ENCODE measurements around the gene COQ3.

The COQ3 gene

GRCh38 chr6:99415446-99415845 lies 21.5 kb upstream of the COQ3 start:
- H3K9me2 ChIP-seq (replicated peaks; ENCODE audit: control insufficient read depth, low read length), result no peaks in the 10 kb centered on the region
- no peaks in the 10 kb centered on the region for H3K9me3 ChIP-seq (ENCODE audit: control insufficient read depth, insufficient read depth, low read length)
- TF ChIP-seq, protein P1, sequence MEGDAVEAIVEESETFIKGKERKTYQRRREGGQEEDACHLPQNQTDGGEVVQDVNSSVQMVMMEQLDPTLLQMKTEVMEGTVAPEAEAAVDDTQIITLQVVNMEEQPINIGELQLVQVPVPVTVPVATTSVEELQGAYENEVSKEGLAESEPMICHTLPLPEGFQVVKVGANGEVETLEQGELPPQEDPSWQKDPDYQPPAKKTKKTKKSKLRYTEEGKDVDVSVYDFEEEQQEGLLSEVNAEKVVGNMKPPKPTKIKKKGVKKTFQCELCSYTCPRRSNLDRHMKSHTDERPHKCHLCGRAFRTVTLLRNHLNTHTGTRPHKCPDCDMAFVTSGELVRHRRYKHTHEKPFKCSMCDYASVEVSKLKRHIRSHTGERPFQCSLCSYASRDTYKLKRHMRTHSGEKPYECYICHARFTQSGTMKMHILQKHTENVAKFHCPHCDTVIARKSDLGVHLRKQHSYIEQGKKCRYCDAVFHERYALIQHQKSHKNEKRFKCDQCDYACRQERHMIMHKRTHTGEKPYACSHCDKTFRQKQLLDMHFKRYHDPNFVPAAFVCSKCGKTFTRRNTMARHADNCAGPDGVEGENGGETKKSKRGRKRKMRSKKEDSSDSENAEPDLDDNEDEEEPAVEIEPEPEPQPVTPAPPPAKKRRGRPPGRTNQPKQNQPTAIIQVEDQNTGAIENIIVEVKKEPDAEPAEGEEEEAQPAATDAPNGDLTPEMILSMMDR (IDR thresholded peaks at IDR 0.05; ENCODE audit: low read depth, low read length, poor library complexity, severe bottlenecking), result no peak
- TF ChIP-seq EZH2phosphoT487 (IDR thresholded peaks at IDR 0.05; ENCODE audit: borderline replicate concordance, low read length), result no peak
- peaks cover 12% of the 10 kb centered on the region; the same call in 1 of the 2 replicates for H4K20me1 ChIP-seq (ENCODE audit: control insufficient read depth, insufficient read depth, low read depth, low read length)
- peaks cover 61% of the 10 kb centered on the region for H3K36me3 ChIP-seq (ENCODE audit: control insufficient read depth, low read length)
- peaks cover 99% of the 10 kb centered on the region for H3K79me2 ChIP-seq (ENCODE audit: control insufficient read depth, low read length)
- no peak overlapping the region for H3K4me2 ChIP-seq (ENCODE audit: low read length)
- H3F3A ChIP-seq (ENCODE audit: control insufficient read depth, insufficient read depth), result no peaks in the 10 kb centered on the region; the same call in none of the 2 replicates
- H3K4me1 ChIP-seq (ENCODE audit: control insufficient read depth, low read length), result peaks cover 23% of the 10 kb centered on the region
- H3K27me3 ChIP-seq (ENCODE audit: control insufficient read depth, low read length), result no peaks in the 10 kb centered on the region
- no peak overlapping the region for H3K27ac ChIP-seq (ENCODE audit: low read depth, low read length)
- no peak overlapping the region for H3K4me3 ChIP-seq (ENCODE audit: low read length)

- H3K4me3 ChIP-seq (ENCODE audit: low read length), result no peak overlapping the region
Observed at GRCh38 chr6:99412065-99412464, 18.1 kb upstream of the COQ3 start.

DNA sequence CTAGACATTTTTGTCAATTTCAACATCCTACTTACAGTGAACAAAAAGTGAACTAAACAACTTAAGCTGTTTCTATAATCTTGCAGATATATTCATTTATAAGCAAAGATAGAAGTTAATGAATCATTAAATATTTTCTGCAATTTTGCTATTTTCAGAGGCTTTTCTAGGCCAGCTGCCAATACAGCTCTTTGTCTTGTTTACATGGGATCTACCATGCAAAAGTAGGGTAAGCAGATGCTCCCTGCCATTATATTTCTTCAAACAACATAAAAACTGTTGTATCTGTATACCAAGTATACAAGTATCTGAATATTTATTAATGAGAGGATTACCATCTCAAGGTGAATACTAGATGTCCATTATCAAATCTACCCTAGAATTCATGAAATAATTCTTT lies 15.7 kb upstream of the COQ3 start:
- Histone ChIP-seq H3K4me1 (ENCODE audit: control insufficient read depth, low read length) (no peaks in the 10 kb centered on the region), H3K4me3 (ENCODE audit: low read length) (no peak overlapping the region), H3K36me3 (ENCODE audit: control insufficient read depth, low read length) (peaks cover 94% of the 10 kb centered on the region), H4K20me1 (ENCODE audit: control insufficient read depth, insufficient read depth, low read depth, low read length) (peaks cover 11% of the 10 kb centered on the region; the same call in 1 of the 2 replicates), H3K27ac (ENCODE audit: low read depth, low read length) (no peak overlapping the region), H3K9me3 (ENCODE audit: control insufficient read depth, insufficient read depth, low read length) (no peaks in the 10 kb centered on the region), H3K4me2 (ENCODE audit: low read length) (no peak overlapping the region), H3F3A (ENCODE audit: control insufficient read depth, insufficient read depth) (no peaks in the 10 kb centered on the region; the same call in 1 of the 2 replicates), H3K9me2 (replicated peaks; ENCODE audit: control insufficient read depth, low read length) (no peaks in the 10 kb centered on the region), H3K27me3 (ENCODE audit: control insufficient read depth, low read length) (no peaks in the 10 kb centered on the region), H3K79me2 (ENCODE audit: control insufficient read depth, low read length) (peaks cover 45% of the 10 kb centered on the region)
- TF ChIP-seq, protein P1 (IDR thresholded peaks at IDR 0.05; ENCODE audit: low read depth, low read length, poor library complexity, severe bottlenecking), result no peak
- no peak for TF ChIP-seq EZH2phosphoT487 (IDR thresholded peaks at IDR 0.05; ENCODE audit: borderline replicate concordance, low read length)

More at GRCh38 chr6:99412065-99412464, 18.1 kb upstream of the COQ3 start:
- Histone ChIP-seq H3K27me3 (ENCODE audit: control insufficient read depth, low read length) (no peaks in the 10 kb centered on the region), H3K36me3 (ENCODE audit: control insufficient read depth, low read length) (peaks cover 90% of the 10 kb centered on the region), H3K27ac (ENCODE audit: low read depth, low read length) (no peak overlapping the region), H4K20me1 (ENCODE audit: control insufficient read depth, insufficient read depth, low read depth, low read length) (peaks cover 11% of the 10 kb centered on the region; the same call in 1 of the 2 replicates), H3F3A (ENCODE audit: control insufficient read depth, insufficient read depth) (no peaks in the 10 kb centered on the region; the same call in 1 of the 2 replicates), H3K4me1 (ENCODE audit: control insufficient read depth, low read length) (peaks cover 2% of the 10 kb centered on the region; the same call in 1 of the 2 replicates), H3K9me2 (replicated peaks; ENCODE audit: control insufficient read depth, low read length) (no peaks in the 10 kb centered on the region), H3K79me2 (ENCODE audit: control insufficient read depth, low read length) (peaks cover 69% of the 10 kb centered on the region), H3K4me2 (ENCODE audit: low read length) (no peak overlapping the region), H3K9me3 (ENCODE audit: control insufficient read depth, insufficient read depth, low read length) (no peaks in the 10 kb centered on the region)
- TF ChIP-seq EZH2phosphoT487 (IDR thresholded peaks at IDR 0.05; ENCODE audit: borderline replicate concordance, low read length), result no peak
- TF ChIP-seq, protein P1 (IDR thresholded peaks at IDR 0.05; ENCODE audit: low read depth, low read length, poor library complexity, severe bottlenecking), result no peak
